Colonic mucosa (tissue), 4 donors: ENCODE measurements around the gene CTBP1. TPM values are rescaled to one million over a fixed set of nuclear protein-coding genes. Genes with fewer than 3 reads are reported as not detected.
"Not testable (repeated sequence)": the region's sequence is repeated elsewhere in the genome, so short reads cannot be mapped to it uniquely, and the experiment has no call there.

ENCODE experiments used
- DNase-seq: peaks from one replicate; pipeline ENCODE4 v3.0.0-alpha.2; 2020
- H3K27ac ChIP-seq: fragments of 200-600 bp; one replicate; pipeline ENCODE4 v1.8.0; 2021
- H3K27me3 ChIP-seq: fragments of 200-600 bp; one replicate; pipeline ENCODE4 v1.8.0; 2021
- H3K36me3 ChIP-seq: fragments of 200-600 bp; one replicate; pipeline ENCODE4 v1.8.0; 2021
- H3K4me1 ChIP-seq: fragments of 200-600 bp; one replicate; pipeline ENCODE4 v1.8.0; 2021; ENCODE audit warnings: mild to moderate bottlenecking
- H3K4me3 ChIP-seq: fragments of 200-600 bp; one replicate; pipeline ENCODE4 v1.8.0; 2021
- H3K9ac ChIP-seq, 2 donors: one replicate each; pipeline ENCODE4 v1.7.0; 2013; ENCODE audit warnings: control low read depth in 2 of 2, low read depth in 2 of 2, low read length in 2 of 2
- H3K9me3 ChIP-seq: fragments of 200-600 bp; one replicate; pipeline ENCODE4 v1.8.0; 2021
- intact Hi-C: fragments of 100-400 bp; cut with DNase I; formaldehyde crosslinking; loops from one replicate; pipeline ENCODE4 v1.14.1; 2022
- total RNA-seq, 2 donors: library from RNA; stranded (reverse); fragmentation: NEBNext Ultra II Directional in 1 of 2; extraction: Animal tissue kit (Norgen Biotek cat#: 25700) in 1 of 2; gene quantifications; one replicate each; pipeline ENCODE4 v1.2.1, GENCODE V29; 2021
- TF ChIP-seq, protein P1 (sequence below): fragments of 200-600 bp; IDR thresholded peaks from one replicate; pipeline ENCODE4 v1.8.0; 2022; ENCODE audit warnings: antibody characterized with exemption, mild to moderate bottlenecking
- donor health status: healthy.
- donor health status: DM: no; HTN: no; CAD: no.
- donor health status: DM: no; HTN: no; CAD: no.

CTBP1 gene
- total RNA-seq, 2 donors from 2014 or later = 137 to 200 TPM

DNA sequence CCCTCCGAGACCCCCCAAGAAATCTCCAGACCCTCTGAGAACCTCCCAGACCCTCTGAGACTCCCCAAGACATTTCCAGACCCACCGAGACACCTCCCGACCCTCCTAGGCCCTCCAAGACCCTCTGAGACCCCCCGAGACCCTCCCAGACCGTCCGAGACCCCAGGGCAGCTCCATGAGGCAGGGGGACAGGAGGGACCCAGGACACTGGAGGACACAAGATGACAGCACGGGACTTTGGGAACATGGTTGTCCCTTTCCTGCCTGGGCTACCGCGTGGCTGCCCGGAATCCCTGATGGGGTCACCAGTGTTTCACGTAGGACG is 10.3 kb downstream of the CTBP1 start:
- Histone ChIP-seq H3K27ac (no peak overlapping the region), H3K36me3 (no peaks in the 10 kb centered on the region), H3K4me1 (peaks cover 12% of the 10 kb centered on the region), H3K9ac (no peak overlapping the region), H3K4me3 (no peak overlapping the region), H3K9me3 (no peaks in the 10 kb centered on the region), H3K27me3 (no peaks in the 10 kb centered on the region)
- intact Hi-C loops = no loop called here
- TF ChIP-seq, protein P1, sequence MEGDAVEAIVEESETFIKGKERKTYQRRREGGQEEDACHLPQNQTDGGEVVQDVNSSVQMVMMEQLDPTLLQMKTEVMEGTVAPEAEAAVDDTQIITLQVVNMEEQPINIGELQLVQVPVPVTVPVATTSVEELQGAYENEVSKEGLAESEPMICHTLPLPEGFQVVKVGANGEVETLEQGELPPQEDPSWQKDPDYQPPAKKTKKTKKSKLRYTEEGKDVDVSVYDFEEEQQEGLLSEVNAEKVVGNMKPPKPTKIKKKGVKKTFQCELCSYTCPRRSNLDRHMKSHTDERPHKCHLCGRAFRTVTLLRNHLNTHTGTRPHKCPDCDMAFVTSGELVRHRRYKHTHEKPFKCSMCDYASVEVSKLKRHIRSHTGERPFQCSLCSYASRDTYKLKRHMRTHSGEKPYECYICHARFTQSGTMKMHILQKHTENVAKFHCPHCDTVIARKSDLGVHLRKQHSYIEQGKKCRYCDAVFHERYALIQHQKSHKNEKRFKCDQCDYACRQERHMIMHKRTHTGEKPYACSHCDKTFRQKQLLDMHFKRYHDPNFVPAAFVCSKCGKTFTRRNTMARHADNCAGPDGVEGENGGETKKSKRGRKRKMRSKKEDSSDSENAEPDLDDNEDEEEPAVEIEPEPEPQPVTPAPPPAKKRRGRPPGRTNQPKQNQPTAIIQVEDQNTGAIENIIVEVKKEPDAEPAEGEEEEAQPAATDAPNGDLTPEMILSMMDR = no peak
- no peak for DNase-seq

DNA sequence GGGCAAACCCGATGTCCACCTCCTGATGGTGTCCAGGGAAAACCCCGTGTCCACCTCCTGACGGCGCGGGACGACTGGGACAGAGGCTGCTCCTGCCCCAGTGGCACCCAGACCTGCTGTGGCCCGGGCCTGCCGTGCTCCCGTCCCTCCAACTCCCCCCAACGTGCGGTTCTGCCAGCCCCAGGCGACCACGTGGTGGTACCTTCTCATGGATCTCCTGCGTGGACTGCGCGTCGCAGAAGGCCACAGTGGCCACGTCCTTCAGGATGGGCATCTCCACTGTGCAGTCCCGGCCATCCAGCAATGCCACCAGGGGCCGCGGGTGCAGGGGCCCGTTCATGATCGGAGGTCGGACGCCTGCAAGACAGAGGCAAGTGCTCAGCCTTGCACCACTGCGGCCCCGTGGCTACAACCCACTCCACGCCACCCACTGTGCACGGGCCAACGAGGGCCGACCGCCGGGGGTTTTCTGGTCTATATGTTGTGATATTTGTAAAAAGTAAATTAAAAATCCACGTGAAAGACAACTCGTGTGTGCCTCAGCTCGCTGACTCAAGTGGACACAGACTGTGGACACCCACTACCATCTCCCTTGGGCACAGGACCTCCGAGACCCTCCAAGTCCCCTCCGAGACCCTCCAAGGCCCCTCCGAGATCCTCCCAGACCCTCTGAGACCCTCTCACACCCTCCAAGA is 10.8 kb downstream of the CTBP1 start:
- Histone ChIP-seq H3K4me1 (peaks cover 12% of the 10 kb centered on the region), H3K9me3 (no peaks in the 10 kb centered on the region), H3K27me3 (no peaks in the 10 kb centered on the region)

GRCh38 chr4:1237261-1237660 is 11.7 kb downstream of the CTBP1 start:
- H3K36me3 ChIP-seq, intact Hi-C loops, H3K9ac ChIP-seq, H3K4me3 ChIP-seq, H3K27me3 ChIP-seq, H3K27ac ChIP-seq, H3K4me1 ChIP-seq, DNase-seq, H3K9me3 ChIP-seq: not testable (repeated sequence)

More for the DNA sequence above, 10.8 kb downstream of the CTBP1 start:
- Histone ChIP-seq H3K9ac (no peak overlapping the region), H3K4me3 (no peak overlapping the region), H3K36me3 (no peaks in the 10 kb centered on the region), H3K27ac (no peak overlapping the region)
- TF ChIP-seq, protein P1 = no peak
- DNase-seq = no peak
- intact Hi-C loops = no loop called here

GRCh38 chr4:1236836-1237235 is 12.1 kb downstream of the CTBP1 start:
- H3K9me3 ChIP-seq, H3K9ac ChIP-seq, H3K36me3 ChIP-seq, H3K27ac ChIP-seq, H3K27me3 ChIP-seq, intact Hi-C loops, DNase-seq, H3K4me3 ChIP-seq, H3K4me1 ChIP-seq: not testable (repeated sequence)

- DNase-seq = no peak
- H3K4me3 ChIP-seq = no peak overlapping the region
- H3K9me3 ChIP-seq = no peaks in the 10 kb centered on the region
- intact Hi-C loops = no loop called here
- H3K27me3 ChIP-seq = no peaks in the 10 kb centered on the region
- H3K4me1 ChIP-seq = no peaks in the 10 kb centered on the region
- no peak overlapping the region for H3K9ac ChIP-seq
- TF ChIP-seq, protein P1 = no peak
- H3K36me3 ChIP-seq = no peaks in the 10 kb centered on the region
- no peak overlapping the region for H3K27ac ChIP-seq
Measured at GRCh38 chr4:1236103-1236641, 12.8 kb downstream of the CTBP1 start.

GRCh38 chr4:1235381-1236102 is 13.4 kb downstream of the CTBP1 start:
- TF ChIP-seq, protein P1 = no peak
- intact Hi-C loops = no loop called here
- Histone ChIP-seq H3K4me1 (no peaks in the 10 kb centered on the region), H3K36me3 (no peaks in the 10 kb centered on the region), H3K9me3 (no peaks in the 10 kb centered on the region), H3K27me3 (no peaks in the 10 kb centered on the region), H3K9ac (no peak overlapping the region), H3K27ac (no peak overlapping the region), H3K4me3 (no peak overlapping the region)
- no peak for DNase-seq
